Measurements from ENCODE around the gene RPSA. TPM values are rescaled to one million over a fixed set of nuclear protein-coding genes. Genes with fewer than 3 reads are reported as not detected.

Gene RPSA
- total RNA-seq, 4 donors from 2014 or later, result 490 to 861 (median 825) TPM

GRCh38 chr3:39384665-39385000, 21.9 kb upstream of the RPSA start:
- TF ChIP-seq CTCF (IDR thresholded peaks at IDR 0.05; ENCODE audit: low read depth), result no peak

- TF ChIP-seq CTCF (IDR thresholded peaks at IDR 0.05; ENCODE audit: low read depth), result no peak
Observed at GRCh38 chr3:39385456-39386090, 20.9 kb upstream of the RPSA start.

- TF ChIP-seq CTCF (IDR thresholded peaks at IDR 0.05; ENCODE audit: low read depth), result no peak
Observed at GRCh38 chr3:39386318-39386717, 20.2 kb upstream of the RPSA start.

- TF ChIP-seq CTCF (IDR thresholded peaks at IDR 0.05; ENCODE audit: low read depth), result no peak
Observed at GRCh38 chr3:39387411-39387975, 19.0 kb upstream of the RPSA start.

GRCh38 chr3:39388153-39388552, 18.4 kb upstream of the RPSA start:
- TF ChIP-seq CTCF (IDR thresholded peaks at IDR 0.05; ENCODE audit: low read depth), result no peak

GRCh38 chr3:39388741-39389248, 17.7 kb upstream of the RPSA start:
- no peak for TF ChIP-seq CTCF (IDR thresholded peaks at IDR 0.05; ENCODE audit: low read depth)

GRCh38 chr3:39390181-39390580, 16.3 kb upstream of the RPSA start:
- TF ChIP-seq CTCF (IDR thresholded peaks at IDR 0.05; ENCODE audit: low read depth), result no peak
